Measurements from ENCODE around the gene RTN4RL2. TPM values are rescaled to one million over a fixed set of nuclear protein-coding genes. Genes with fewer than 3 reads are reported as not detected.
A peak's percentile ranks its signal among the peaks of the same experiment; 100 is the strongest.

RTN4RL2 gene
- total RNA-seq, 1 donor, result 0.36 TPM

DNA sequence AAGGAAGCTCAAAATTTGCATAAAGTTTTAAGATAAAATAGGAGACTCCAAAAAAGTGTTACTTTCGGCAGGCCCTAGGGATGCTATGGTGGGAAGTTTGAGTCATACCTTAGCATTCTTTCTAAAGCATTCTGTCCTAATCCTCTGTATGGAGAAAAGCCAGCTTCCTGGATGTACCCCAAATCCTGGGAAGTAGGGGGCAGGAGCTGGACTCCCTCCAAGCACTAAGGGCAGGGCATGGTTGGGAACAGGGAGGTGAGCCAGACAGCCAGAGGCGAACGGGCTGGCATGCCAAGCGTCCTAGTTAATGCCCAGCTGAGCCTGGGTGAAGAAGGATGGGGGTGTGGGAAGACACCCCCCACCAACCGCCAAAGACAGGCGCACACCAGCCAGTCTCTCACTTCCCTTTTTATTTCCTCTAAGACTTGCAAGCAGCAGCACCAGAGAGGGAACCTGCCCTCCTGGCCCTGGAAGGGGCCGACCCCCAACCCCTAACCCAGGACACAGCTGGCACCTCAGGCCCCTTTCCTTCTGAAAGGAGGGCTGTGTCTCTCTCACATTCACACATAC, 23.9 kb downstream of the RTN4RL2 start:
- DNase-seq (ENCODE audit: insufficient read length, low spot score, missing footprints), result peak; percentile 77
- Histone ChIP-seq H3K4me2 (ENCODE audit: insufficient read depth, low read length) (no peak overlapping the region), H3K4me1 (ENCODE audit: insufficient read depth, low read length) (peaks cover 21% of the 10 kb centered on the region), H3K36me3 (ENCODE audit: insufficient read depth, low read length) (no peaks in the 10 kb centered on the region), H3K9me3 (ENCODE audit: low read depth, low read length) (no peaks in the 10 kb centered on the region), H3K4me3 (ENCODE audit: insufficient read depth, low read length) (no peak overlapping the region), H3K27ac (ENCODE audit: low read depth, low read length) (no peak overlapping the region), H4K20me1 (ENCODE audit: insufficient read depth, low read length) (no peaks in the 10 kb centered on the region), H3K79me2 (ENCODE audit: insufficient read depth, low read length) (no peaks in the 10 kb centered on the region), H2AFZ (ENCODE audit: low read length) (no peak overlapping the region), H3K27me3 (ENCODE audit: insufficient read depth, low read length) (peaks cover 27% of the 10 kb centered on the region)
- no peak for TF ChIP-seq CTCF (IDR thresholded peaks at IDR 0.05; ENCODE audit: extremely low read depth, low read depth, low read length)

GRCh38 chr11:57485217-57485990, 25.1 kb downstream of the RTN4RL2 start:
- no peaks in the 10 kb centered on the region for H4K20me1 ChIP-seq (ENCODE audit: insufficient read depth, low read length)

DNA sequence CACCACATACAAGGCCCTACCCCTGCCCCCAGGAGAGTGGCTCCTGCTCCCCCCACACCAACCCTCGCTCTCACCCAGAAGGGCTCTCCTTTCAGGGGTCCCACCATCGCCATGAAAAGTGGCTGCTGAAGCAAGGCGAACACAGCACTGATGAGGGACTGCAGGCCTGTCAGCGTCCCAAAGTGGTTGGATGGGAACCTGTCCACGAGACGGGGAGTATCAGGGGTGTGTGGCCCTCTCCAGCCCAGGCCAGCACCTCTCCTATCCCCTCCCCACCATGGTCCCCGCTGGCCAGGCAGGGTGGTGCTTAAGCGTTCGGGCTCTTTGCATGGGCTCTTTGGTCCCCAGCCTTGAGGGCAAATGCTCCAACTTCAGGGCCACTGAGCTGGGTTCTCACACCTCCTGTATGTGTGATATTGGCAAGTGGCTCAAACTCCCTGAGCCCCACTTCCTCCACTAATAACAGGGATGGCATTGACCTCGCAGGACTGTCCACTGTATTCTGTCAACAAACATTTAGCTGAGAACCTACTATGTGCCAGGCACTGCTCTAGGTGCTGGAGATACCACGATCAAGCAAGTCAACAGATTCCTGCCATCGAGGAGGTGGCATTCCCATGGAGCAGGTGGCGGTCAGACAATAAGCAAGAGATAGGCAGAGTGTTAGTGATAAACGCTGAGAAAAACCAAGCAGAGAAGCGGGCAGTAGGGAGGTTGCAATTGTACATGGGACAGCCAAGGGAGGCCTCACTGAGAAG, 26.9 kb downstream of the RTN4RL2 start:
- H3K4me3 ChIP-seq (ENCODE audit: insufficient read depth, low read length), result no peak overlapping the region
- no peak overlapping the region for H3K27ac ChIP-seq (ENCODE audit: low read depth, low read length)
- peaks cover 21% of the 10 kb centered on the region for H3K4me1 ChIP-seq (ENCODE audit: insufficient read depth, low read length)
- no peaks in the 10 kb centered on the region for H3K79me2 ChIP-seq (ENCODE audit: insufficient read depth, low read length)
- H2AFZ ChIP-seq (ENCODE audit: low read length), result no peak overlapping the region
- DNase-seq (ENCODE audit: insufficient read length, low spot score, missing footprints), result peak; percentile 54
- H4K20me1 ChIP-seq (ENCODE audit: insufficient read depth, low read length), result no peaks in the 10 kb centered on the region
- H3K36me3 ChIP-seq (ENCODE audit: insufficient read depth, low read length), result no peaks in the 10 kb centered on the region
- H3K27me3 ChIP-seq (ENCODE audit: insufficient read depth, low read length), result peaks cover 12% of the 10 kb centered on the region
- no peak for TF ChIP-seq CTCF (IDR thresholded peaks at IDR 0.05; ENCODE audit: extremely low read depth, low read depth, low read length)
- no peak overlapping the region for H3K4me2 ChIP-seq (ENCODE audit: insufficient read depth, low read length)
- H3K9me3 ChIP-seq (ENCODE audit: low read depth, low read length), result no peaks in the 10 kb centered on the region

More at GRCh38 chr11:57485217-57485990, 25.1 kb downstream of the RTN4RL2 start:
- Histone ChIP-seq H3K79me2 (ENCODE audit: insufficient read depth, low read length) (no peaks in the 10 kb centered on the region), H3K27me3 (ENCODE audit: insufficient read depth, low read length) (peaks cover 27% of the 10 kb centered on the region), H3K4me1 (ENCODE audit: insufficient read depth, low read length) (peaks cover 21% of the 10 kb centered on the region), H3K36me3 (ENCODE audit: insufficient read depth, low read length) (no peaks in the 10 kb centered on the region), H3K4me3 (ENCODE audit: insufficient read depth, low read length) (no peak overlapping the region), H3K27ac (ENCODE audit: low read depth, low read length) (peak overlapping the region; percentile 50), H3K4me2 (ENCODE audit: insufficient read depth, low read length) (no peak overlapping the region), H3K9me3 (ENCODE audit: low read depth, low read length) (no peaks in the 10 kb centered on the region), H2AFZ (ENCODE audit: low read length) (peak overlapping the region; percentile 28)
- peak; percentile 96 for DNase-seq (ENCODE audit: insufficient read length, low spot score, missing footprints)
- TF ChIP-seq CTCF (IDR thresholded peaks at IDR 0.05; ENCODE audit: extremely low read depth, low read depth, low read length), result no peak
